Transverse colon (tissue), 4 donors: ENCODE data around the gene ANP32B. TPM values are rescaled to one million over a fixed set of nuclear protein-coding genes. Genes with fewer than 3 reads are reported as not detected.
"Not testable (repeated sequence)": the region's sequence is repeated elsewhere in the genome, so short reads cannot be mapped to it uniquely, and the experiment has no call there.

ENCODE experiments used
- DNase-seq: peaks from one replicate; pipeline ENCODE4 v3.0.0-alpha.2; 2019
- H3K27ac ChIP-seq, 4 donors: fragments of 200-600 bp; sonication (generic); 2 replicates each; pipeline ENCODE4 v1.5.1; 2016 to 2018; ENCODE audit warnings: inconsistent platforms in 4 of 4
- H3K27me3 ChIP-seq: fragments of 200-600 bp; sonication (generic); 2 replicates; pipeline ENCODE4 v1.5.1; 2017; ENCODE audit warnings: inconsistent platforms
- H3K36me3 ChIP-seq, 4 donors: fragments of 200-600 bp; sonication (generic); 2 replicates each; pipeline ENCODE4 v1.5.1; 2017 to 2019; ENCODE audit warnings: inconsistent platforms in 4 of 4
- H3K4me1 ChIP-seq, 4 donors: fragments of 200-600 bp; sonication (generic); 2 replicates each; pipeline ENCODE4 v1.5.1; 2017 to 2020; ENCODE audit warnings: inconsistent platforms in 4 of 4
- H3K4me3 ChIP-seq, 4 donors: fragments of 200-600 bp; sonication (generic); 1 replicate in 1 of 4; 2 replicates in 3 of 4; pipeline versions ENCODE4 v1.5.1 to v1.6.1; 2017 to 2019; ENCODE audit warnings: inconsistent platforms in 4 of 4
- H3K9me3 ChIP-seq, 2 donors: fragments of 200-600 bp; sonication (generic); 2 replicates each; pipeline ENCODE4 v1.5.1; 2017 to 2019; ENCODE audit warnings: inconsistent platforms in 2 of 2
- CTCF ChIP-seq, 5 experiments: fragments of 200-600 bp in 3 of 5; fragments of 450-650 bp in 2 of 5; sonication (generic) in 3 of 5; IDR thresholded peaks; 1 replicate in 2 of 5; 2 replicates in 3 of 5; pipeline ENCODE4 v1.5.1; 2016 to 2017; ENCODE audit warnings: antibody characterized with exemption in 5 of 5, inconsistent platforms in 3 of 5, mild to moderate bottlenecking in 2 of 5, moderate library complexity in 1 of 5
- EP300 ChIP-seq: sonication (generic); formaldehyde crosslinking; IDR thresholded peaks from one replicate; pipeline ENCODE4 v1.6.1; 2017; ENCODE audit warnings: antibody characterized with exemption, low read depth
- POLR2A ChIP-seq: fragments of 450-650 bp; IDR thresholded peaks from one replicate; pipeline ENCODE4 v1.6.1; 2016; ENCODE audit warnings: antibody characterized with exemption, mild to moderate bottlenecking, moderate library complexity
- POLR2AphosphoS5 ChIP-seq, 3 donors: sonication (generic); formaldehyde crosslinking; IDR thresholded peaks; one replicate each; pipeline ENCODE4 v1.6.1; 2016; ENCODE audit warnings: antibody characterized with exemption in 3 of 3
- WGBS, 2 donors: methylation state at CpG; one replicate each; pipeline ENCODE4 v1.1.5; 2018; ENCODE audit warnings: low coverage in 1 of 2; 5-methylcytosine and 5-hydroxymethylcytosine counted together
- in situ Hi-C, 4 donors: fragments of 200-750 bp; cut with MboI; loops; one replicate each; pipeline versions ENCODE4 v1.15.0 to v1.15.1; 2017; ENCODE audit warnings: low sequenced_read_pairs in 3 of 4, low pct_ligation_motif_present in 1 of 4, low pct_unique_long_range_greater_than_20kb in 1 of 4
- intact Hi-C: fragments of 100-400 bp; cut with DNase I; formaldehyde crosslinking; loops from one replicate; pipeline ENCODE4 v1.15.1; 2023; ENCODE audit warnings: low total_unique reads
- total RNA-seq, 4 donors: library from RNA; depleted of rRNA; stranded (reverse); fragments of >200 nt; gene quantifications; one replicate each; pipeline ENCODE4 v1.1.0, GENCODE V29; 2016

ANP32B gene
- total RNA-seq, 4 donors from 2014 or later, result 37.4 to 65.6 (median 43.0) TPM

- H3K4me1 ChIP-seq, result no peaks in the 10 kb centered on the region
- no peaks in the 10 kb centered on the region for H3K36me3 ChIP-seq
Measured at GRCh38 chr9:97956331-97956730, 26.8 kb upstream of the ANP32B start.

GRCh38 chr9:97958812-97959511, 24.2 kb upstream of the ANP32B start:
- H3K9me3 ChIP-seq, result no peaks in the 10 kb centered on the region
- in situ Hi-C loops (no loop called here), intact Hi-C loops (no loop called here)
- no peak overlapping the region for H3K4me3 ChIP-seq
- H3K27me3 ChIP-seq, result no peaks in the 10 kb centered on the region
- DNase-seq, result no peak
- TF ChIP-seq POLR2A (no peak), EP300 (no peak), CTCF (IDR thresholded peaks at IDR 0.05) (no peak), POLR2AphosphoS5 (IDR thresholded peaks at IDR 0.05) (no peak)
- H3K27ac ChIP-seq, result no peak overlapping the region
- H3K4me1 ChIP-seq, result no peaks in the 10 kb centered on the region
- 50 to 81% methylated on average over 3 to 5 of the region's 5 CpGs for WGBS, 2 donors
- H3K36me3 ChIP-seq, result no peaks in the 10 kb centered on the region

More at GRCh38 chr9:97956331-97956730, 26.8 kb upstream of the ANP32B start:
- Histone ChIP-seq H3K27me3 (peaks cover 8% of the 10 kb centered on the region), H3K9me3 (no peaks in the 10 kb centered on the region), H3K4me3 (no peak overlapping the region), H3K27ac (no peak overlapping the region)
- TF ChIP-seq CTCF (IDR thresholded peaks at IDR 0.05) (no peak), POLR2AphosphoS5 (IDR thresholded peaks at IDR 0.05) (no peak), POLR2A (no peak), EP300 (no peak)
- intact Hi-C loops, result no loop called here
- DNase-seq, result no peak
- in situ Hi-C loops, result no loop called here

GRCh38 chr9:97959585-97959984, 23.6 kb upstream of the ANP32B start:
- DNase-seq, result no peak
- Histone ChIP-seq H3K36me3 (no peaks in the 10 kb centered on the region), H3K4me3 (no peak overlapping the region), H3K9me3 (no peaks in the 10 kb centered on the region), H3K4me1 (no peaks in the 10 kb centered on the region), H3K27me3 (no peaks in the 10 kb centered on the region), H3K27ac (no peak overlapping the region)
- TF ChIP-seq POLR2A, result no peak
- no peak for TF ChIP-seq EP300
- no peak for TF ChIP-seq CTCF (IDR thresholded peaks at IDR 0.05)
- TF ChIP-seq POLR2AphosphoS5 (IDR thresholded peaks at IDR 0.05), result no peak
- intact Hi-C loops, result no loop called here
- in situ Hi-C loops, result no loop called here

GRCh38 chr9:97960678-97961328, 22.3 kb upstream of the ANP32B start:
- in situ Hi-C loops, H3K36me3 ChIP-seq, H3K27ac ChIP-seq, H3K4me1 ChIP-seq, H3K27me3 ChIP-seq, H3K4me3 ChIP-seq, intact Hi-C loops, DNase-seq, H3K9me3 ChIP-seq: not testable (repeated sequence)
- WGBS, 2 donors, result 79 to 85% methylated on average over 2 to 9 of the region's 9 CpGs

GRCh38 chr9:97961361-97961760, 21.8 kb upstream of the ANP32B start:
- Histone ChIP-seq H3K27me3 (peaks cover 7% of the 10 kb centered on the region), H3K27ac (no peak overlapping the region), H3K36me3 (no peaks in the 10 kb centered on the region), H3K4me1 (no peaks in the 10 kb centered on the region), H3K9me3 (no peaks in the 10 kb centered on the region), H3K4me3 (no peak overlapping the region)
- WGBS, 2 donors, result 85 to 89% methylated on average over 2 of the region's 2 CpGs
- in situ Hi-C loops (no loop called here), intact Hi-C loops (no loop called here)
- DNase-seq, result no peak
- TF ChIP-seq EP300 (no peak), POLR2A (no peak), POLR2AphosphoS5 (IDR thresholded peaks at IDR 0.05) (no peak), CTCF (IDR thresholded peaks at IDR 0.05) (no peak)
